D721Med (cell line): ENCODE measurements around the gene PRR18.

Source experiments
- DNase-seq: peaks from one replicate; pipeline ENCODE4 v3.0.0; 2011; ENCODE audit warnings: low spot score; ENCODE audit not compliant: insufficient read length
- FAIRE-seq: peaks from 2 replicates; lab custom pipeline; 2011; peaks lifted over from hg19 to GRCh38; lab: Jason Lieb, UNC
- TF ChIP-seq, protein P1 (sequence below): IDR thresholded peaks from 2 replicates; pipeline ENCODE4 v1.5.1; 2012; ENCODE audit warnings: mild to moderate bottlenecking, control low read depth; ENCODE audit not compliant: insufficient read depth; ENCODE audit errors: missing control alignments

PRR18 gene

DNA sequence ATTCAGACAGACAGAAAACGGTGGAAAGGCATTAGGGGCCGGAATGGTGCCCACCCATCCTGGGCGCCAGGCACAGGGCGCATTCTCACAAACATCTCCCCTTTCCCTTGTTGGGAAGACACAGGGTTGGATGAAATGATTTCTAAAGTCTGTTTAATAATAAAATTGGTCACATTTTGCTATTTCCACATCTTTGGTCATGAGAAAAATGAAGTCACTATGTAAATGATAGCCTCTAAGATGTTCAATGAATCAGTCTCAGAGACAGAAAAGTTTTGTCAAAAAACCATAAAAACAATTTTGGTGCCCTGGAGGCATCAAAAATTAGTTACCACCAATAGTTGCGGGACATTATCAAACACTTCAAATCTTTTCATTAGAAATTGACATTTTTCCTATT, 40.7 kb downstream of the PRR18 start:
- TF ChIP-seq, protein P1, sequence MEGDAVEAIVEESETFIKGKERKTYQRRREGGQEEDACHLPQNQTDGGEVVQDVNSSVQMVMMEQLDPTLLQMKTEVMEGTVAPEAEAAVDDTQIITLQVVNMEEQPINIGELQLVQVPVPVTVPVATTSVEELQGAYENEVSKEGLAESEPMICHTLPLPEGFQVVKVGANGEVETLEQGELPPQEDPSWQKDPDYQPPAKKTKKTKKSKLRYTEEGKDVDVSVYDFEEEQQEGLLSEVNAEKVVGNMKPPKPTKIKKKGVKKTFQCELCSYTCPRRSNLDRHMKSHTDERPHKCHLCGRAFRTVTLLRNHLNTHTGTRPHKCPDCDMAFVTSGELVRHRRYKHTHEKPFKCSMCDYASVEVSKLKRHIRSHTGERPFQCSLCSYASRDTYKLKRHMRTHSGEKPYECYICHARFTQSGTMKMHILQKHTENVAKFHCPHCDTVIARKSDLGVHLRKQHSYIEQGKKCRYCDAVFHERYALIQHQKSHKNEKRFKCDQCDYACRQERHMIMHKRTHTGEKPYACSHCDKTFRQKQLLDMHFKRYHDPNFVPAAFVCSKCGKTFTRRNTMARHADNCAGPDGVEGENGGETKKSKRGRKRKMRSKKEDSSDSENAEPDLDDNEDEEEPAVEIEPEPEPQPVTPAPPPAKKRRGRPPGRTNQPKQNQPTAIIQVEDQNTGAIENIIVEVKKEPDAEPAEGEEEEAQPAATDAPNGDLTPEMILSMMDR = no peak
- no peak for DNase-seq
- FAIRE-seq = no peak

DNA sequence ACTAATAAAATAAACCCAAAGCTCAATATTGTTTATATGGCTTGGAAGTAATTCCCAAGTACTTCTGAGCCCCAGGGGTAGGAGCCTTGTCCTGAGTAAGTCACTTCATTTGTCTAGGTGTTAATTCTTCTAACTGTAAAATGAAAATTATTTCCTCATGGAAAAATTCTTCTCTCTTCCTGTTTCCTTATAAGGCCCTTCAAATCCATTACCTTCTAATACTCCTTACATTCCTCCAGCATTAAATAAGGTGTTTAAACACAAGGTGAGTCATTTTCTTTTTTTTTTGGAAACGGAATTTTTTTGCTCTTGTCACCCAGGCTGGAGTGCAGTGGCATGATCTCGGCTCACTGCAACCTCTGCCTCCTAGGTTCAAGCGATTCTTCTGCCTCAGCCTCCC, 41.9 kb downstream of the PRR18 start:
- DNase-seq (no peak), FAIRE-seq (no peak)
- TF ChIP-seq, protein P1 = no peak

DNA sequence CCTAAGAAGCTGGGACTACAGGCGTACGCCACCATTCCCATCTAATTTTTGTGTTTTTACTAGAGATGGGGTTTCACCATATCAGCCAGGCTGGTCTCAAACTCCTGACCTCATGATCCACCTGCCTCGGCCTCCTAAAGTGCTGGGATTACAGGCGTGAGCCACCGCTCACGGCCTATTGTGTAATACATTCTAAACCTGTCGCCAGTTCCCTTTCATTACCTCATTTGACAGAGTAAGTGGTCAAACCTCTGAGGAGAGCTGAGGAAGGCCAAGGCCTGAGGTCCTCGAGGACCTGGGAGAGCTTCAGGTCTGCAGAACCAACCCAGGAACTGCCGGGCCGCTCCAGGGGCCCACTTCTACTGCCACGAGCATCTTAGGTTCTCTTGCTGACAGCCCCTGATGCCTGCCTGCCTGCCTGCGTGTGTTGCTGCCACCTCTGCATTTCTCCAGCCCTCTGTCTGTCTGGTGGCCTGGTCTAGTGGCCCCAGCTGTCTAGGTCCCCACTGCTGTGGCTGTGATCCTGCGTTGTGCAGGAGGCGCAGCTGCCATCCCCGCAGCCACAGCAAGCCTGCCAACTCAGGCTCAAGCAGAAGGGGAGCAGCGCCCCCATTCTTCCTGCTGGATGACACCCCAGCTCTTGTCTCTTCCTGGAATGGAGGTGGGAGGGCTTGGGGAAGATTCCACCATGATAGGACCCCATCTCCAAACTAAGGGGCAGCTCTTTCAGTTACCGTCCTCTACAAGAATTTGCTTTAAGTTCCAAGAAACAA, 45.3 kb downstream of the PRR18 start:
- no peak for DNase-seq
- no peak for FAIRE-seq
- TF ChIP-seq, protein P1 = no peak

DNA sequence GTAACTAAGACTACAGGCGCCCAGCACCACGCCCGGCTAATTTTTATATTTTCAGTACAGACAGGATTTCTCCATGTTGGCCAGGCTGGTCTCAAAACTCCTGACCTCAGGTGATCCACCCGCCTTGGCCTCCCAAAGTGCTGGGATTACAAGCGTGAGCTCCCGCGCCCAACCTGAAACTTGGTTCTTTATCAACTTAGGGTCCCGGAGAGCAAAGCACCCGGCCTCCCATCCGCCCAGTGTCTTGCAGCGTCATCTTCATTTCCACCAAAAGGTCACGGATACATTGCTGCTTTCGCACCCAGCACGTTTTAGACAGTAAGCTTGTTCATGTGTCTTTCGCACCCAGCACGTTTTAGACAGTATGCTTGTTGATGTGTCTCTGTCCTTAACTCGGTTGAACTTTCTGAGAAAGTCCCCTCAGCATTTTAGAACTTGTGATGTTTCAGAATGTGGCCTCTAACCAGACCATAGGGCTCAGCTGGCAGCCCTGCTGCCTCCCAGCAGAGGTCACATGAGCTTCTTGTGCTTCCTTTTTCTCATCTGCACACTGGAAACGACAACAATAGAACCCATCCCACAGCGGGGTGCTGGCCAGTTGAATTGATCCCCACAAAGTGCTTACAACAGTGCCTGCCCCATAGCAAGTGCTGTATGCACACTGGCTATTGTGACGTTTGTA, 48.8 kb downstream of the PRR18 start:
- no peak for DNase-seq
- no peak for FAIRE-seq
- TF ChIP-seq, protein P1 = no peak

DNA sequence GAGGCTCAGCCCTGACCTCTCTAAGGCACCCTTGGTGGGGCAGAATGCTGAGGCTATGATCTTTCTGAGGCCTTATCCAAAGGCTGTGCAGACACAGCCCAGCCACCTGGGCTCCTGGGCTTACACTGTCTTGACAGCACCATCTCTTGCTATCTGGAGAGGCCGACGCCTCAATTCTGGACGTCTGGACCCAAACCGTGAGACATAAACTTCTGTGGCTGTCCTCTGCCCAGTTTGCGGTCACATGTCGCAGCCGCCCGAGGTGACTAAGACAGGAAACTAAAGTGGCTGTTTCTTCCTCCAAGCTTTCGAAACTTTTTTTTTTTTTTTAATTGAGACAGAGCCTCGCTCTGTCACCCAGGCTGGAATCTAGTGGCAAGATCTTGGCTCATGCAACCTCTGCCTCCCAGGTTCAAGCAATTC, 49.3 kb downstream of the PRR18 start:
- DNase-seq (no peak), FAIRE-seq (no peak)
- TF ChIP-seq, protein P1 = no peak

DNA sequence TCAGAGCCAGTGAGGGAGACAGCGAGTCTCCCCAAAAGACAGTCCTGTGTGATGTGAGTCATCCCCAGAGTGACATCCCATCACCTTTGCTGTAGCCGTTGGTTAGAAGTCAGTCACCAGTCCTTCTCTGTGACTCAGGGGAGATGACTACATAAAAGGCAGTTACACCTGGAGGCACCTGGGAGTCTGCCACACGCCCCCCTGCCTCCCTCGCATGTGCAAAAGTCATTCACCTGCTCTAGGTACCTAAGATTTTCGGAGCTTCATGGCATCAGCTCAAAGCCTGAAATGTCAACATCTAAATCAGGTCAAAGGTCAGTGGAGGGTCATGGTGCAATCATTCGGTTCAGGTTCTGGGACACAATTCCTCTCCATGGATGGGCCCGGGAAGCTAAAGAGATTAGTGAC, 50.3 kb downstream of the PRR18 start:
- DNase-seq (no peak), FAIRE-seq (no peak)
- TF ChIP-seq, protein P1 = no peak
